ENCODE measurements around the gene RNF13. TPM values are rescaled to one million over a fixed set of nuclear protein-coding genes. Genes with fewer than 3 reads are reported as not detected.

Gene RNF13
- total RNA-seq, 1 donor from 2014 or later, result 124 TPM

DNA sequence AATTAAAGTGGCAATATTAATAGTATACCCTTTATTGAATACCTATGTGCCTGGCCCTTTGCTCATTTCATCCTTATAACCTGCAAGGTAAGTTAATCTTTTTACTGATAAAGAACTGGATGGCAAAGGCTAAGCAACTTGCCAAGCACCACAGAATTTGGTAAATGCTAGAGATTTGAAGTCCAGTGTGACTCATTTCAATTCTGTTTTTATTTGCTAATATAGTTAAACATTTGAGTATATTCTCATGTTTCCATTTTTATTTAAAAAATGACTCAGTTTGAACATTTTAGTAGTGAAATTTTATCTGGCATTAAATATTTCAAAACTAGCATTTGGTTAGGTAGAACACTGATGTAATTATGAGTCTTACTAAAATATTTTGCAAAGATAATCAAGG lies 146.4 kb downstream of the RNF13 start:
- H3K4me3 ChIP-seq (ENCODE audit: low read depth, low read length), result no peak overlapping the region
- H3K36me3 ChIP-seq (ENCODE audit: control insufficient read depth, insufficient read depth, low read length), result peaks cover 3% of the 10 kb centered on the region
- TF ChIP-seq, protein P1, sequence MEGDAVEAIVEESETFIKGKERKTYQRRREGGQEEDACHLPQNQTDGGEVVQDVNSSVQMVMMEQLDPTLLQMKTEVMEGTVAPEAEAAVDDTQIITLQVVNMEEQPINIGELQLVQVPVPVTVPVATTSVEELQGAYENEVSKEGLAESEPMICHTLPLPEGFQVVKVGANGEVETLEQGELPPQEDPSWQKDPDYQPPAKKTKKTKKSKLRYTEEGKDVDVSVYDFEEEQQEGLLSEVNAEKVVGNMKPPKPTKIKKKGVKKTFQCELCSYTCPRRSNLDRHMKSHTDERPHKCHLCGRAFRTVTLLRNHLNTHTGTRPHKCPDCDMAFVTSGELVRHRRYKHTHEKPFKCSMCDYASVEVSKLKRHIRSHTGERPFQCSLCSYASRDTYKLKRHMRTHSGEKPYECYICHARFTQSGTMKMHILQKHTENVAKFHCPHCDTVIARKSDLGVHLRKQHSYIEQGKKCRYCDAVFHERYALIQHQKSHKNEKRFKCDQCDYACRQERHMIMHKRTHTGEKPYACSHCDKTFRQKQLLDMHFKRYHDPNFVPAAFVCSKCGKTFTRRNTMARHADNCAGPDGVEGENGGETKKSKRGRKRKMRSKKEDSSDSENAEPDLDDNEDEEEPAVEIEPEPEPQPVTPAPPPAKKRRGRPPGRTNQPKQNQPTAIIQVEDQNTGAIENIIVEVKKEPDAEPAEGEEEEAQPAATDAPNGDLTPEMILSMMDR (IDR thresholded peaks at IDR 0.05; ENCODE audit: insufficient read depth, low read length, severe bottlenecking), result no peak
- FAIRE-seq, result no peak
- no peak for DNase-seq (ENCODE audit: low read depth)
- no peaks in the 10 kb centered on the region for H3K27me3 ChIP-seq (ENCODE audit: control insufficient read depth, insufficient read depth, low read length)

DNA sequence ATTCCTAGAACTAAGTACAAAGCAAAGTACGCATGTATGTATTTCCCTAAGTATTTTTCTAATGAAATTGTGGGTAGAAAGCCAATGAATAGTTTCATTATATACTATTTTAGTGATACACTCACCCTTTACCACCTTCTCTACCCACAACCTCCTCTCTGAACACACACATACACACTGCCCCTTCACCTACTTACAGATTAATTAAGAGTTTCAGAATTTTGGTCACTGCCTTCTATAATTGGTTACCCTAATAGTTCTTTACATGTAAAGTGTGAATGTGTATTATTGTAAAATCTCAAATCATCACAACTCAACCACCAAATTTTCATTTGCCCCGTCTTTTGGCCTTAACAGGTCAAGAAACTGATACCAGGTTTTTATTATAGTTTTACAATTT lies 150.5 kb downstream of the RNF13 start:
- Histone ChIP-seq H3K4me3 (ENCODE audit: low read depth, low read length) (no peak overlapping the region), H3K27me3 (ENCODE audit: control insufficient read depth, insufficient read depth, low read length) (no peaks in the 10 kb centered on the region), H3K36me3 (ENCODE audit: control insufficient read depth, insufficient read depth, low read length) (peaks cover 9% of the 10 kb centered on the region)
- FAIRE-seq (no peak), DNase-seq (ENCODE audit: low read depth) (no peak)
- TF ChIP-seq, protein P1 (IDR thresholded peaks at IDR 0.05; ENCODE audit: insufficient read depth, low read length, severe bottlenecking), result no peak

DNA sequence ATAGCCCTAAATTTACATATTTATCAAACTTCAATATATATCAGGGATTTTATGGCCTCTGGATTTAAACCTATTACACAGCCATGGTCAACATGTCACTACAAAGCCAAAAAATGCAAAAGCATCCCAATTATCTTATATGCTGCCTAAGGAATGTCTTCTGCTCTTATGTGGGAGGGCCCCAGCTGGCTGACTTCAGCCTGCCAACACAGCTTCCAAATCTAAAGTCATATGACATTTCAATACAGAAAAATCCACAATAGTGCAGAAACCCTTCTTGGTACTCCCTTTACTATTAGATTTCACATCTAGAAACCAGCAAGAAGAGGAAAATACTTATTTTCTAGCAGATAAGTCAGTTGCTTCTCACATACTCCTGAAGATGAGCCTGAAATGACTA lies 151.3 kb downstream of the RNF13 start:
- Histone ChIP-seq H3K36me3 (ENCODE audit: control insufficient read depth, insufficient read depth, low read length) (peaks cover 9% of the 10 kb centered on the region), H3K4me3 (ENCODE audit: low read depth, low read length) (no peak overlapping the region), H3K27me3 (ENCODE audit: control insufficient read depth, insufficient read depth, low read length) (no peaks in the 10 kb centered on the region)
- TF ChIP-seq, protein P1 (IDR thresholded peaks at IDR 0.05; ENCODE audit: insufficient read depth, low read length, severe bottlenecking), result no peak
- no peak for DNase-seq (ENCODE audit: low read depth)
- no peak for FAIRE-seq

DNA sequence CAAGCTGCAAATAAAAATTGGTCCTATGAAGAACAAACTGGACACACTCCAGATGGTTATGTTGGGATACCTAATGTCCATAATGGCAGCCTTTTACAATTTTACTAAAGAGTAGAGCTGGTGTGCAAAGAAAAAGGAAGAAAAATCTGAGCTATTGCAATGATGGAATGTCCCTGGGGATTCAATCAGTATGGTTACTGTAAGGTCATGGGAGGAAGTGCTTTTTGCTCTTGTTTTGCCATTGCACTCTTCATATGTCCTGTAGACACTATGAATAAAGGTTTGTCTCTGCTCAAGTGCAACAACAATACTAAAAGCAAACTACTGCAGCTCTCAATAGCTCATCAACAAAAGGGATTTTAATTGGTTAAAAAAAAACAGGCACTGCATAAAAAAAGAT lies 152.3 kb downstream of the RNF13 start:
- TF ChIP-seq, protein P1 (IDR thresholded peaks at IDR 0.05; ENCODE audit: insufficient read depth, low read length, severe bottlenecking), result no peak
- no peaks in the 10 kb centered on the region for H3K27me3 ChIP-seq (ENCODE audit: control insufficient read depth, insufficient read depth, low read length)
- H3K36me3 ChIP-seq (ENCODE audit: control insufficient read depth, insufficient read depth, low read length), result peaks cover 9% of the 10 kb centered on the region
- DNase-seq (ENCODE audit: low read depth) (no peak), FAIRE-seq (no peak)
- H3K4me3 ChIP-seq (ENCODE audit: low read depth, low read length), result no peak overlapping the region

DNA sequence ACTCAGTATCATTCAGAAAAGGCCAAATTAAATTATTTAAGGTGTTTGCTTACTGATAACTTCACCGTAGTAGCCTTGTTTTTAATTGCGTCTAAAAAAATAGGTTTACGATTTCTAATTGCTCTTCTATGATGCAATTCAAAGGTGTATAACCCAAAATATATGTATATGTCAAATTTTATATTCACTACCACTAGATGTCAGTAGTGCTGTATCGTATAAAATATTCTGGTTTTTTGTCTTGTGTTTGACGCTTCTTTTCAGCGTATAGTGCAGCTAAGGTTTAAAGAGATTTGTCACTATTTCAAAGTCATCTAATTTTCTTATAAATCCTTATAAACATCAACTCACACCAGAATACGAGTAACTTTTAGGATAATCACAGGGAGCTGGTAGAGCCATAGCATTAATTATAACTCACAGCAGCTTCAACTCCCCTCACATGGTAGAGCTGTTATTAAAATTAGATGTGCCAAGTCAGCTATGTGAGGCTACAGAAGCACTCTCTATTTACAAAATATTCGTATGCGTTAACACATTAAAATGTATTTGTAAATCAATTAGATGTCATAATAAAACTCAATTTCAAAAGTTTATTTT lies 154.2 kb downstream of the RNF13 start:
- Histone ChIP-seq H3K4me3 (ENCODE audit: low read depth, low read length) (no peak overlapping the region), H3K36me3 (ENCODE audit: control insufficient read depth, insufficient read depth, low read length) (peaks cover 8% of the 10 kb centered on the region), H3K27me3 (ENCODE audit: control insufficient read depth, insufficient read depth, low read length) (no peaks in the 10 kb centered on the region)
- DNase-seq (ENCODE audit: low read depth), result peak; percentile 67
- TF ChIP-seq, protein P1 (IDR thresholded peaks at IDR 0.05; ENCODE audit: insufficient read depth, low read length, severe bottlenecking), result peak; percentile 10
- FAIRE-seq, result no peak

DNA sequence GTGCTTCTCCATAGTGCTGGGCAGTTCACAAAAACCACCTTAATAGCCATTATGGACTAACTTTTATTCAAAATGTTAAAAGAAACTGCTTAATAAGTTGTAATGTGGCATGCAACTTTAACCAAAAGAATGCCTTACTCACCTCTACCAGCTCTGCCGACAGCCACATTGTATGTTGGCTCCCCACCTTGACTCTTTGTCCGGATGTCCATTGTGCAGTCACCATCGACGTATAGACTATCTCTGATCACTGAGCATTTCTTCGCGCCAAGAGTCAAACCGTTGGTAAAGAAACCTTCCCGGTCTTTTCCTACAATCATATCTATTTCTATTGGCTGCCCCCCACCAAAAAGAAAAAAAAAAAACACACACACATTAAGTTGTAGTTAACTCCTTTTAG lies 155.2 kb downstream of the RNF13 start:
- peaks cover 8% of the 10 kb centered on the region for H3K36me3 ChIP-seq (ENCODE audit: control insufficient read depth, insufficient read depth, low read length)
- TF ChIP-seq, protein P1 (IDR thresholded peaks at IDR 0.05; ENCODE audit: insufficient read depth, low read length, severe bottlenecking), result no peak
- H3K4me3 ChIP-seq (ENCODE audit: low read depth, low read length), result no peak overlapping the region
- DNase-seq (ENCODE audit: low read depth) (peak; percentile 54), FAIRE-seq (no peak)
- no peaks in the 10 kb centered on the region for H3K27me3 ChIP-seq (ENCODE audit: control insufficient read depth, insufficient read depth, low read length)

Measured in bronchial epithelial cell (primary cell).